Nephron (organoid): Measurements from ENCODE around the gene NAPA.

Experiments used
- H3K27ac Mint-ChIP-seq, 3 experiments: 2 replicates each; pipeline ENCODE4 v1.8.0; 2020; ENCODE audit warnings: mixed read lengths in 3 of 3, mild to moderate bottlenecking in 2 of 3, moderate library complexity in 1 of 3
- H3K27me3 Mint-ChIP-seq: 2 replicates; pipeline ENCODE4 v1.8.0; 2021; ENCODE audit warnings: low read depth, mild to moderate bottlenecking, moderate library complexity, mixed read lengths
- H3K36me3 Mint-ChIP-seq: 2 replicates; pipeline ENCODE4 v1.8.0; 2020; ENCODE audit warnings: low read depth, mixed read lengths
- H3K4me1 Mint-ChIP-seq: 2 replicates; pipeline ENCODE4 v1.8.0; 2020; ENCODE audit warnings: mixed read lengths
- H3K4me3 Mint-ChIP-seq, 3 experiments: 2 replicates each; pipeline ENCODE4 v1.8.0; 2020; ENCODE audit warnings: mild to moderate bottlenecking in 3 of 3, mixed read lengths in 3 of 3, moderate library complexity in 2 of 3
- H3K9me3 Mint-ChIP-seq: 2 replicates; pipeline ENCODE4 v1.8.0; 2020; ENCODE audit warnings: mixed read lengths
- TF ChIP-seq, protein P1 (sequence below), 3 experiments: fragments of 200-600 bp; sonication (generic); IDR thresholded peaks; one replicate each; pipeline ENCODE4 v1.5.0; 2021; ENCODE audit warnings: antibody characterized with exemption in 3 of 3; ENCODE audit not compliant: unreplicated experiment in 3 of 3

The NAPA gene

DNA sequence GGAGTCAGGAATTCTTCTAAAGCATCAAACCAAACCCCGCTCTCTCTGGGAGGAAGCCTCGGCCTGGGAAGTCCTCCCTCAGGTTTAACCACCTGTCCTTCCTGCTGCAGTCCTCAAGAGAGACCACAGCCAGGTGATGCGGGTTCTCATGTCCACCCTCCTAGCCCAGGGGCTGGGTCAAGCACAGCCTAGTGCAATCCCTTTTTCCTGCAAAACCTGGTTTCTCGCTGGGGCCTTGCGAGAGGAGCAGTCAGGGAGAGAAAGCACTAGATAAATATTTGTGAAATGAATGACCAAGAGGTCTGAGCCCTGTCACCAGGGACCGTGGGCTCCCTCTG, 45.5 kb downstream of the NAPA start:
- H3K27ac Mint-ChIP-seq: no peak overlapping the region
- H3K27me3 Mint-ChIP-seq: peaks cover 81% of the 10 kb centered on the region
- no peaks in the 10 kb centered on the region for H3K9me3 Mint-ChIP-seq

DNA sequence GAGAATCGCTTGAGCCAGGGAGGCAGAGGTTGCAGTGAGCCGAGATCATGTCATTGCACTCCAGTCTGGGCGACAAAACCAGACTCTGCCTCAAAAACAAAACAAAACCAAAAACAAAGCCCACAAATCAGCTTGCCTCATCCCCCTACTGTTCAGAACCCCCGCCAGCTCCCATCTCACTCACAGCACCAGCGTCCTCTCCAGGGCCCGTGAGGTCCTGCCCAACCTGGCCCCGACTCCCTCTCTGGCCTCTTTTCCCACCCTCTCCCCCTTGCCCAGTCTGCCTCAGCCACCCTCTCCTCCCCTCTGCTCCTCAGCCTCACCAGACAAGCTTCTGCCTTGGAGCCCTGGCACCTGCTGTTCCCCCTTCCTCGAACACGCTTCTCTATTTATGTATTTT, 46.9 kb downstream of the NAPA start:
- TF ChIP-seq, protein P1, sequence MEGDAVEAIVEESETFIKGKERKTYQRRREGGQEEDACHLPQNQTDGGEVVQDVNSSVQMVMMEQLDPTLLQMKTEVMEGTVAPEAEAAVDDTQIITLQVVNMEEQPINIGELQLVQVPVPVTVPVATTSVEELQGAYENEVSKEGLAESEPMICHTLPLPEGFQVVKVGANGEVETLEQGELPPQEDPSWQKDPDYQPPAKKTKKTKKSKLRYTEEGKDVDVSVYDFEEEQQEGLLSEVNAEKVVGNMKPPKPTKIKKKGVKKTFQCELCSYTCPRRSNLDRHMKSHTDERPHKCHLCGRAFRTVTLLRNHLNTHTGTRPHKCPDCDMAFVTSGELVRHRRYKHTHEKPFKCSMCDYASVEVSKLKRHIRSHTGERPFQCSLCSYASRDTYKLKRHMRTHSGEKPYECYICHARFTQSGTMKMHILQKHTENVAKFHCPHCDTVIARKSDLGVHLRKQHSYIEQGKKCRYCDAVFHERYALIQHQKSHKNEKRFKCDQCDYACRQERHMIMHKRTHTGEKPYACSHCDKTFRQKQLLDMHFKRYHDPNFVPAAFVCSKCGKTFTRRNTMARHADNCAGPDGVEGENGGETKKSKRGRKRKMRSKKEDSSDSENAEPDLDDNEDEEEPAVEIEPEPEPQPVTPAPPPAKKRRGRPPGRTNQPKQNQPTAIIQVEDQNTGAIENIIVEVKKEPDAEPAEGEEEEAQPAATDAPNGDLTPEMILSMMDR (IDR thresholded peaks at IDR 0.05; ENCODE audit: unreplicated experiment in 3 of 3): no peak
- Mint-ChIP-seq H3K36me3 (no peaks in the 10 kb centered on the region), H3K27ac (no peak overlapping the region), H3K4me3 (no peak overlapping the region), H3K27me3 (peaks cover 79% of the 10 kb centered on the region), H3K9me3 (no peaks in the 10 kb centered on the region), H3K4me1 (peaks cover 10% of the 10 kb centered on the region)

More for the DNA sequence above, 45.5 kb downstream of the NAPA start:
- Mint-ChIP-seq H3K36me3 (no peaks in the 10 kb centered on the region), H3K4me1 (peaks cover 10% of the 10 kb centered on the region), H3K4me3 (no peak overlapping the region)
- TF ChIP-seq, protein P1 (IDR thresholded peaks at IDR 0.05; ENCODE audit: unreplicated experiment in 3 of 3): no peak

DNA sequence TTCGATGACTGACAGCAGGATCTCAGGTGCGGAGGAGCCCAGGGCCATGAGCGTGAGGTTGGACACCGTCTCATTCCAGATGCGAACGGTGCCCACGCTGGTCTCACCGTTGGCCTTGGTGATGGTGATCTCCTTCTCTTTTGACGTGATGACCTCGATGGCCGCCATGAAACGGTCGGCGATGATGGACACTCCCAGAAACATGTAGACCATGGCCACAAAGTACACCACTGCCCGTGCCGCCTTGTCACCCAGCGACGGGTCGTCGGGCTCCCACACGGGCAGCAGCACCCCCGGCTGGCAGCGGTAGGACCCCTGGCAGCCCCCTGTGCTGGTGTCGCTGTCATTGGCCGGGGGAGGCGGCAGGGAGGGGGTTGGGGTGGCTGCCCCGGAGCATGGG, 48.9 kb downstream of the NAPA start:
- no peak overlapping the region for H3K4me3 Mint-ChIP-seq
- H3K4me1 Mint-ChIP-seq: peaks cover under 1% of the 10 kb centered on the region
- no peaks in the 10 kb centered on the region for H3K36me3 Mint-ChIP-seq
- TF ChIP-seq, protein P1 (IDR thresholded peaks at IDR 0.05; ENCODE audit: unreplicated experiment in 3 of 3): no peak
- no peaks in the 10 kb centered on the region for H3K9me3 Mint-ChIP-seq
- peaks cover 73% of the 10 kb centered on the region for H3K27me3 Mint-ChIP-seq
- H3K27ac Mint-ChIP-seq: no peak overlapping the region

DNA sequence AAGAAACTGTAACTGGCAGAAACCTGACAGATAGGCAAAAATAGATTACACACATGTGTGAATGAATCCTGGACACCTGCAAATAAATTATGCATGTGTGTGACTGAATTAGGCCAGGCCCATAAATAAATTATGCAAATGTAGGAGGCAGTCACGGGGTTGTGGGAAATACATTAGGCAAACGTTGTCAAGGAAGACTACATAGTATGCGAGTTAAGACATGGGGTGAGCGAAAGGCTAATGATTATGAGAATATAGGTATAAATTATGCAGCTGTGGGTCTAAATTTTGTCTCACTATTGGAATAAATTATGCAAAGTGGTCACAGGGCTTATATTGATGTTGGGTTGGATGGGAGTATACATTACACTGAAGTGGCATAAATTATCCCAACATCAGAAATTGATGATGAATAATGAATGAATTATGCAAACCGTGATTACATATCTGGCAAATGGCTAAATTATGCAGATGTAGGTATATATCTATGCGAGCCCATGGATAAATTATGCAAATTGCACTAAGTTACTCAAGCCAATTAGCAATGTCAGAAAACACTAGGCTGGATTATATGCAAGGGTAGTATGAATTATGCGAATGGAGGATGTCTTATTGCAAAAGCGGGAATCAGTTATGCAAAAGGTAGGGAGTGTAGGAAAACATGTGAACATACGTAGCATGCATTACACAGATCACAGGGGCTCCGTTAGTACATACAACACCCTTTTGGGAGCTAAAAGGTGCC, 50.0 kb downstream of the NAPA start:
- Mint-ChIP-seq H3K27ac (no peak overlapping the region), H3K36me3 (no peaks in the 10 kb centered on the region), H3K4me1 (no peaks in the 10 kb centered on the region), H3K4me3 (no peak overlapping the region), H3K27me3 (peaks cover 62% of the 10 kb centered on the region), H3K9me3 (no peaks in the 10 kb centered on the region)
- TF ChIP-seq, protein P1 (IDR thresholded peaks at IDR 0.05; ENCODE audit: unreplicated experiment in 3 of 3): no peak

DNA sequence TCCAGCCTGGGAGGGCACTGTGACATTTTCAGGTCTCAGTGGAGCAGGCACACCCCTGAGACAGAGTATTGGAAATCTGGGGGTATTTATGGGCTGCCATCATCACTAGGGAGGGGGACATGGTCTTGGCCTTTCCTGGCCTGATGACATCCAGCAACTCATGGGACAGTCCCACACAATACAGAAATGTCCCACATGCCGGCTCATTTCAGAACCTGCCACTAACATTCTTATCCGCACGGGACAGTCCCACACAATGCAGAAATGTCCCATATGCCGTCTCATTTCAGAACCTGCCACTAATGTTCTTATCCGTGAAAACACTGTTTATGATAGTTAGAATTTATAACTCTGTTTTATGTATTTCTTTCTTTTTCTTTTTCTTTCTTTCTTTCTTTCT, 53.0 kb downstream of the NAPA start:
- TF ChIP-seq, protein P1 (IDR thresholded peaks at IDR 0.05; ENCODE audit: unreplicated experiment in 3 of 3): no peak
- no peaks in the 10 kb centered on the region for H3K9me3 Mint-ChIP-seq
- H3K27ac Mint-ChIP-seq: no peak overlapping the region
- peaks cover 34% of the 10 kb centered on the region for H3K27me3 Mint-ChIP-seq
- H3K4me3 Mint-ChIP-seq: no peak overlapping the region
- H3K36me3 Mint-ChIP-seq: no peaks in the 10 kb centered on the region
- H3K4me1 Mint-ChIP-seq: no peaks in the 10 kb centered on the region

DNA sequence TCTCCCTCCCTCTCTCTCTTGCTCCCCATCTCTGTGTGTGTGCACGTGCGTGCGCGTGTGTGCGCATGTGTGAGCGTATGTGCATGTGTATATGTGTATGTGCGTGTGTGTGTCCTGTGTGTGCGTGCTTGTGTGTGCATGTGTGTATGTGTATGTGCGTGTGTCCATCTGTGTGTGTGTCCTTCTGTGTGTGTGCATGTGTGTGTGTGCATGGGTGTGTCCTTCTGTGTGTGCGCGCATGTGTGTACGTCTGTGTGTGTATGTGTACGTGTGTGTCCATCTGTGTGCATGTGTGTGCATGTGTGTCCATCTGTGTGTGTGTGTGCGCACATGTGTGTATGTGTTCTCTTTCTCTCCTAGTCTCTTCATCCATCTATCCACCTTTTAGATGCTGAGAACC, 55.4 kb downstream of the NAPA start:
- Mint-ChIP-seq H3K4me1 (no peaks in the 10 kb centered on the region), H3K9me3 (peaks cover 12% of the 10 kb centered on the region), H3K27ac (no peak overlapping the region), H3K36me3 (no peaks in the 10 kb centered on the region), H3K27me3 (peaks cover 40% of the 10 kb centered on the region), H3K4me3 (no peak overlapping the region)
- TF ChIP-seq, protein P1 (IDR thresholded peaks at IDR 0.05; ENCODE audit: unreplicated experiment in 3 of 3): no peak
